H1 (cell line): ENCODE results near the gene KHDRBS2. TPM values are rescaled to one million over a fixed set of nuclear protein-coding genes. Genes with fewer than 3 reads are reported as not detected.

Source experiments
- CHD7 ChIP-seq: fragments of 300-600 bp; sonication (generic); IDR thresholded peaks from 2 replicates; pipeline ENCODE4 v1.7.1; 2012; ENCODE audit warnings: low read length, moderate library complexity, mild to moderate bottlenecking, inconsistent platforms; ENCODE audit not compliant: insufficient replicate concordance
- polyA plus RNA-seq, 7 experiments: library from polyadenylated mRNA; depleted of rRNA in 3 of 7; stranded (reverse) in 5 of 7; unstranded in 2 of 7; fragments of >200 nt in 5 of 7; fragments of 200-250 nt in 2 of 7; gene quantifications; 1 replicate in 5 of 7; 2 replicates in 1 of 7; 4 replicates in 1 of 7; pipeline versions ENCODE4 v1.2.1 to v1.2.3, GENCODE V29; 2011 to 2013; ENCODE audit warnings: missing spikeins in 2 of 7, mixed read lengths in 2 of 7
- total RNA-seq: library from RNA; stranded (reverse); fragmentation: NEBNext Ultra II Directional; extraction: Animal tissue kit (Norgen Biotek cat#: 25700); gene quantifications from 2 replicates; pipeline ENCODE4 v1.2.1, GENCODE V29; 2021

Gene KHDRBS2
- total and polyA plus RNA-seq, 2 of the 8 experiments (the other 6 are each of a cell fraction or from before 2014, with no cell fraction given): 5.2 to 7.7 TPM

GRCh38 chr6:62324834-62325233 is 38.8 kb upstream of the KHDRBS2 start (continued):
- no peak for TF ChIP-seq CHD7
